Measurements from ENCODE around the gene GPBAR1.

GRCh38 chr2:218244204-218244603 lies 16.6 kb upstream of the GPBAR1 start:
- TF ChIP-seq, protein P1, sequence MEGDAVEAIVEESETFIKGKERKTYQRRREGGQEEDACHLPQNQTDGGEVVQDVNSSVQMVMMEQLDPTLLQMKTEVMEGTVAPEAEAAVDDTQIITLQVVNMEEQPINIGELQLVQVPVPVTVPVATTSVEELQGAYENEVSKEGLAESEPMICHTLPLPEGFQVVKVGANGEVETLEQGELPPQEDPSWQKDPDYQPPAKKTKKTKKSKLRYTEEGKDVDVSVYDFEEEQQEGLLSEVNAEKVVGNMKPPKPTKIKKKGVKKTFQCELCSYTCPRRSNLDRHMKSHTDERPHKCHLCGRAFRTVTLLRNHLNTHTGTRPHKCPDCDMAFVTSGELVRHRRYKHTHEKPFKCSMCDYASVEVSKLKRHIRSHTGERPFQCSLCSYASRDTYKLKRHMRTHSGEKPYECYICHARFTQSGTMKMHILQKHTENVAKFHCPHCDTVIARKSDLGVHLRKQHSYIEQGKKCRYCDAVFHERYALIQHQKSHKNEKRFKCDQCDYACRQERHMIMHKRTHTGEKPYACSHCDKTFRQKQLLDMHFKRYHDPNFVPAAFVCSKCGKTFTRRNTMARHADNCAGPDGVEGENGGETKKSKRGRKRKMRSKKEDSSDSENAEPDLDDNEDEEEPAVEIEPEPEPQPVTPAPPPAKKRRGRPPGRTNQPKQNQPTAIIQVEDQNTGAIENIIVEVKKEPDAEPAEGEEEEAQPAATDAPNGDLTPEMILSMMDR (IDR thresholded peaks at IDR 0.05; ENCODE audit: low read depth, low read length) = no peak
- TF ChIP-seq POLR2A (IDR thresholded peaks at IDR 0.05; ENCODE audit: extremely low read depth, insufficient read length) (no peak), MYC (IDR thresholded peaks at IDR 0.05; ENCODE audit: low read depth, low read length) (no peak)
- TF ChIP-seq, protein P2, sequence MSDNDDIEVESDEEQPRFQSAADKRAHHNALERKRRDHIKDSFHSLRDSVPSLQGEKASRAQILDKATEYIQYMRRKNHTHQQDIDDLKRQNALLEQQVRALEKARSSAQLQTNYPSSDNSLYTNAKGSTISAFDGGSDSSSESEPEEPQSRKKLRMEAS (IDR thresholded peaks at IDR 0.05; ENCODE audit: low read depth, low read length) = no peak

Data from NB4 (cell line).